Measurements from ENCODE around the gene PCBP2. TPM values are rescaled to one million over a fixed set of nuclear protein-coding genes. Genes with fewer than 3 reads are reported as not detected.
"Not testable (repeated sequence)": the region's sequence is repeated elsewhere in the genome, so short reads cannot be mapped to it uniquely, and the experiment has no call there.

PCBP2 gene
- 100 to 1,000 TPM; 330 to 344 TPM for polyA plus RNA-seq

- whole genome bisulfite sequencing, 2 donors = 0% methylated on average over 24 to 31 of the region's 32 CpGs
- H3K27ac ChIP-seq (ENCODE audit: low read depth in 2 of 2, low read length in 1 of 2) = peak within 1 kb of the TSS; percentile 97 to 99
- H3K36me3 ChIP-seq (ENCODE audit: control insufficient read depth in 2 of 2, insufficient read depth in 2 of 2, low read length in 1 of 2) = peaks cover 2 to 13% of the 10 kb centered on the region in 2 donors
Measured at GRCh38 chr12:53451661-53452158, at the start of gene PCBP2. Gene PCBP2 (plus strand): TSS chr12:53452102. CDS start chr12:53454801, 2,699 bp downstream.

GRCh38 chr12:53402351-53402750 lies 49.6 kb upstream of the PCBP2 start:
- not testable (repeated sequence) for H3K9me3 ChIP-seq (ENCODE audit: control insufficient read depth in 2 of 2, insufficient read depth in 1 of 2, low read depth in 1 of 2, low read length in 1 of 2); H3K4me3 ChIP-seq (ENCODE audit: low read depth in 1 of 2, low read length in 2 of 2); H3K36me3 ChIP-seq (ENCODE audit: control insufficient read depth in 2 of 2, insufficient read depth in 2 of 2, low read length in 1 of 2); H3K27me3 ChIP-seq (ENCODE audit: control insufficient read depth in 1 of 2, insufficient read depth in 2 of 2, low read length in 2 of 2); H3K27ac ChIP-seq (ENCODE audit: low read depth in 2 of 2, low read length in 1 of 2); H3K4me1 ChIP-seq (ENCODE audit: control insufficient read depth in 2 of 2, insufficient read depth in 2 of 2, low read length in 1 of 2)
- WGBS, 2 donors = 94 to 96% methylated on average over 16 of the region's 16 CpGs

More at GRCh38 chr12:53451661-53452158, at the start of gene PCBP2:
- Histone ChIP-seq H3K9me3 (ENCODE audit: control insufficient read depth in 2 of 2, insufficient read depth in 1 of 2, low read depth in 1 of 2, low read length in 1 of 2) (no peaks in the 10 kb centered on the region), H3K4me3 (ENCODE audit: low read depth in 1 of 2, low read length in 2 of 2) (peak within 1 kb of the TSS; percentile 81 to 85), H3K4me1 (ENCODE audit: control insufficient read depth in 2 of 2, insufficient read depth in 2 of 2, low read length in 1 of 2) (peaks cover 0 to 3% of the 10 kb centered on the region in 2 donors), H3K27me3 (ENCODE audit: control insufficient read depth in 1 of 2, insufficient read depth in 2 of 2, low read length in 2 of 2) (no peaks in the 10 kb centered on the region)

DNA sequence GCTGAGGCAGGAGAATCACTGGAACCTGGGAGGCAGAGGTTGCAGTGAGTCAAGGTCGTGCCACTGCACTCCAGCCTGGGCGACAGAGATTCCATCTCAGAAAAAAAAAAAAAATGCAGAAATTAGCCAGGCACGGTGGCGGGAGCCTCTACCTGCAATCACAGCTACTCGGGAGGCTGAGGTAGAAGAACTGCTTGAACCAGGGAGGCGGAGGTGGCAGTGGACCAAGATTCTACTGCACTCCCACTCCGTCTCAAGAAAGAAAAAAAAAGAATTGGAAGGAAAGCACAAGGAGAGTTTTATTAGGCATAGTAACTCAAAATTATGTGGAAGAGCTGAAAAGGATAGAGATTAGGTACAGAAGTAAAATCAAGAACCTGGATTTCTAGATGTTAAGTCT lies 49.0 kb upstream of the PCBP2 start:
- WGBS, 2 donors = 81 to 82% methylated on average over 7 of the region's 7 CpGs
- Histone ChIP-seq H3K27me3 (ENCODE audit: control insufficient read depth in 1 of 2, insufficient read depth in 2 of 2, low read length in 2 of 2) (no peaks in the 10 kb centered on the region), H3K4me3 (ENCODE audit: low read depth in 1 of 2, low read length in 2 of 2) (no peak overlapping the region), H3K27ac (ENCODE audit: low read depth in 2 of 2, low read length in 1 of 2) (no peak overlapping the region), H3K4me1 (ENCODE audit: control insufficient read depth in 2 of 2, insufficient read depth in 2 of 2, low read length in 1 of 2) (no peaks in the 10 kb centered on the region), H3K36me3 (ENCODE audit: control insufficient read depth in 2 of 2, insufficient read depth in 2 of 2, low read length in 1 of 2) (no peaks in the 10 kb centered on the region), H3K9me3 (ENCODE audit: control insufficient read depth in 2 of 2, insufficient read depth in 1 of 2, low read depth in 1 of 2, low read length in 1 of 2) (no peaks in the 10 kb centered on the region)

DNA sequence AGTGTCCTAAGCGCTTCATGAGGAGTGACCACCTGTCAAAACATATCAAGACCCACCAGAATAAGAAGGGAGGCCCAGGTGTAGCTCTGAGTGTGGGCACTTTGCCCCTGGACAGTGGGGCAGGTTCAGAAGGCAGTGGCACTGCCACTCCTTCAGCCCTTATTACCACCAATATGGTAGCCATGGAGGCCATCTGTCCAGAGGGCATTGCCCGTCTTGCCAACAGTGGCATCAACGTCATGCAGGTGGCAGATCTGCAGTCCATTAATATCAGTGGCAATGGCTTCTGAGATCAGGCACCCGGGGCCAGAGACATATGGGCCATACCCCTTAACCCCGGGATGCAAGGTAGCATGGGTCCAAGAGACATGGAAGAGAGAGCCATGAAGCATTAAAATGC lies 41.0 kb upstream of the PCBP2 start:
- no peaks in the 10 kb centered on the region for H3K4me1 ChIP-seq (ENCODE audit: control insufficient read depth in 2 of 2, insufficient read depth in 2 of 2, low read length in 1 of 2)
- H3K27ac ChIP-seq (ENCODE audit: low read depth in 2 of 2, low read length in 1 of 2) = no peak overlapping the region
- WGBS, 2 donors = 96% methylated on average over 5 of the region's 5 CpGs
- no peak overlapping the region for H3K4me3 ChIP-seq (ENCODE audit: low read depth in 1 of 2, low read length in 2 of 2)
- H3K9me3 ChIP-seq (ENCODE audit: control insufficient read depth in 2 of 2, insufficient read depth in 1 of 2, low read depth in 1 of 2, low read length in 1 of 2) = no peaks in the 10 kb centered on the region
- H3K27me3 ChIP-seq (ENCODE audit: control insufficient read depth in 1 of 2, insufficient read depth in 2 of 2, low read length in 2 of 2) = no peaks in the 10 kb centered on the region
- H3K36me3 ChIP-seq (ENCODE audit: control insufficient read depth in 2 of 2, insufficient read depth in 2 of 2, low read length in 1 of 2) = peaks cover 9 to 19% of the 10 kb centered on the region in 2 donors

DNA sequence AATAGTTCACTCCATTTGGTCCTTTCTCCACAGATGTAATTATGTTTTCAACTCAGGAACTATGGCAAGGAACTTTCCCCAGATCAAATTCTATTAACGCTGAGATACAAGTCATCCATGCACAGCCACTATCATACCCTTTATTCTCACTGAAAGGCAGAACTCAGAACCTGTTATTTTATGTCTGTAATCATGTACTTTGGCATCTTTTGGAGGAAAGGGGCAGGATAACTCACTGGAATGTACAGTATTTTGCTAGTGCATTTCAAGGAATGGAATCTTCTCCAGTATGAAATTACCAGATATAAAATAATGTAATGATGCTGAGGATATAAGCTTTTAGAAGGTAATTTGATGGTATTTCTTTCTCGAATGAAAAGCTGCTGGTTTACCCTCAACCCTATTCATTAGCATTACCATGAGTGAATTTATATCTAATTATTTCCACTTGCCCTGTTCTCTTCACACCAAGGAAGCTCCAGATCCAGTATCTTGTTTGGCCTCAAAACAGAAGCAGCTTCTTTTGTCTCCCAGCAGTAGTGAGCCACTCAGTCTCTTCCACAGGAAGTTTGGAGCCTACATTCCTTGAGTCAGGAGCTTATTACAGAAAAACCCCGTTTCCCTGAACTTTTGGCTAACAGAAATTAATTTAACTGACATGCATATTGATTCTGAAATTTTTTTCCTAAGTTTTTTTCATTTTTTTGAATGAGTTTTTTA lies 38.3 kb upstream of the PCBP2 start:
- WGBS, 2 donors = 69 to 71% methylated on average over 3 of the region's 3 CpGs
- Histone ChIP-seq H3K27ac (ENCODE audit: low read depth in 2 of 2, low read length in 1 of 2) (no peak overlapping the region), H3K4me1 (ENCODE audit: control insufficient read depth in 2 of 2, insufficient read depth in 2 of 2, low read length in 1 of 2) (no peaks in the 10 kb centered on the region), H3K27me3 (ENCODE audit: control insufficient read depth in 1 of 2, insufficient read depth in 2 of 2, low read length in 2 of 2) (no peaks in the 10 kb centered on the region), H3K4me3 (ENCODE audit: low read depth in 1 of 2, low read length in 2 of 2) (no peak overlapping the region), H3K36me3 (ENCODE audit: control insufficient read depth in 2 of 2, insufficient read depth in 2 of 2, low read length in 1 of 2) (peaks cover 9 to 19% of the 10 kb centered on the region in 2 donors), H3K9me3 (ENCODE audit: control insufficient read depth in 2 of 2, insufficient read depth in 1 of 2, low read depth in 1 of 2, low read length in 1 of 2) (no peaks in the 10 kb centered on the region)

DNA sequence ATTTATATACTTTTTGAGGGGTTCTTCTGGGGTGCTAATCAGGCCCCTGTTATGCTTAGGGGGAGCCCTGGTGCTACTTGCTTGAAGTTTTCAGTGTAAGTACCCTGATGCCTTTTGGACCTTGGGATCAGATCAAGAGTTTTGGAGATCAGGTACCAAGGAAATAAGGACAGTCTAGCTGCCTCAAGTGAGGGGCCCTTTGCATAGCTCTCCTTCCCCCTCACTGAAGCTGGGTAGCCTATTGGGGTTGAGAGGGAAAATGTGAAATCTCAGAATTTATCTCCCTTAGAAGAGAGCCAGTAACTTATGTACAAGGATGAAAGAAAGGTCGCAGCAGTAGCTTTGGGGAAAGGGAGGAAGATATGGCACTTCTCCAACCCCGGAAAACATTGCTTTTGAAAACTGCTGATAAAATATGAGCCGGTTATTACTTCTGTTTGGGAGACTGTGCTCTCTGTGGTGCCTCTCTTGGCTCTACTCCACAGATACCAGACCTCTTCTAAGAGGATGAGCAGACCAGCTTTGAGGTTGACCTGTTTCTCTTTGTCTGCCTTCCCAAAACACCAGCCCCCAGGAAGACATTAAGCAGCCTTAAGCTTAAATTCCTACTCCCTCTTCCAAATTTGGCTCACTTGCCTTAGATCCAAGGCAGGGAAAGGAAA lies 37.0 kb upstream of the PCBP2 start:
- Histone ChIP-seq H3K9me3 (ENCODE audit: control insufficient read depth in 2 of 2, insufficient read depth in 1 of 2, low read depth in 1 of 2, low read length in 1 of 2) (no peaks in the 10 kb centered on the region), H3K4me3 (ENCODE audit: low read depth in 1 of 2, low read length in 2 of 2) (no peak overlapping the region), H3K27ac (ENCODE audit: low read depth in 2 of 2, low read length in 1 of 2) (peak overlapping the region in 1 of 2 donors; percentile 4), H3K4me1 (ENCODE audit: control insufficient read depth in 2 of 2, insufficient read depth in 2 of 2, low read length in 1 of 2) (no peaks in the 10 kb centered on the region), H3K27me3 (ENCODE audit: control insufficient read depth in 1 of 2, insufficient read depth in 2 of 2, low read length in 2 of 2) (no peaks in the 10 kb centered on the region), H3K36me3 (ENCODE audit: control insufficient read depth in 2 of 2, insufficient read depth in 2 of 2, low read length in 1 of 2) (peaks cover 9 to 15% of the 10 kb centered on the region in 2 donors)
- WGBS, 2 donors = 37 to 43% methylated on average over 3 of the region's 3 CpGs

DNA sequence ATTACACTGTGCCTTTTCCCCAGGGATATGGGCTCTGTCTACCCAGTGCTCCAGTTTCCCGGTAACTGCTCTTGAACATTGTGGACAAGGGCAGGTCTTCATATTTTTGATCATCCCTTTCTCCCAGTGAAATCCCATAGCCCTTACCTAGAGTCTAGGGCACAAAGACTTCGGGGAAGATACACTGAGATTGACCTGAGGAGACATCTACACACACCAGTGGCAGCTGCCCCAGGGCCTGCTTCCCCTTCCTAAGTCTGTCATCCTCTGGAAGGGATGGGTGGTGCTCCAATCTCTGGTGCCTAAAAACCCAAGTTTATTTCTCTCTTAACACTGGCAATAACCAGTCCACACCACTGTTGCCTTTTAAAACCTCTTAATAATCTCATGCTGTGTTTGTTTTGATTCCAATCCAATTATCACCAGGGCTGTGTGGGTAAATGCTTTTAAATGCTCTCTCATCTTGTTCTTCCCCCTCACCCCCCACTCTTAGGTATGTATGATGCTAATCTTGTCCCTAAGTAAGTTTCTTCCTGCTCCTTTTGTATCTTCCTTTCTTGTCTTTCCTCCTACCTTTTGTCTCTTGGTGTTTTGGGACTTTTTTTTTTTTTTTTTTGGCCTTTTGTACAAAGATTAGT lies 36.0 kb upstream of the PCBP2 start:
- not testable (repeated sequence) for H3K4me3 ChIP-seq (ENCODE audit: low read depth in 1 of 2, low read length in 2 of 2); H3K9me3 ChIP-seq (ENCODE audit: control insufficient read depth in 2 of 2, insufficient read depth in 1 of 2, low read depth in 1 of 2, low read length in 1 of 2); H3K27me3 ChIP-seq (ENCODE audit: control insufficient read depth in 1 of 2, insufficient read depth in 2 of 2, low read length in 2 of 2); H3K27ac ChIP-seq (ENCODE audit: low read depth in 2 of 2, low read length in 1 of 2); H3K4me1 ChIP-seq (ENCODE audit: control insufficient read depth in 2 of 2, insufficient read depth in 2 of 2, low read length in 1 of 2)
- H3K36me3 ChIP-seq (ENCODE audit: control insufficient read depth in 2 of 2, insufficient read depth in 2 of 2, low read length in 1 of 2) = peaks cover 7 to 12% of the 10 kb centered on the region in 2 donors
- 63 to 78% methylated on average over 2 of the region's 2 CpGs for WGBS, 2 donors

DNA sequence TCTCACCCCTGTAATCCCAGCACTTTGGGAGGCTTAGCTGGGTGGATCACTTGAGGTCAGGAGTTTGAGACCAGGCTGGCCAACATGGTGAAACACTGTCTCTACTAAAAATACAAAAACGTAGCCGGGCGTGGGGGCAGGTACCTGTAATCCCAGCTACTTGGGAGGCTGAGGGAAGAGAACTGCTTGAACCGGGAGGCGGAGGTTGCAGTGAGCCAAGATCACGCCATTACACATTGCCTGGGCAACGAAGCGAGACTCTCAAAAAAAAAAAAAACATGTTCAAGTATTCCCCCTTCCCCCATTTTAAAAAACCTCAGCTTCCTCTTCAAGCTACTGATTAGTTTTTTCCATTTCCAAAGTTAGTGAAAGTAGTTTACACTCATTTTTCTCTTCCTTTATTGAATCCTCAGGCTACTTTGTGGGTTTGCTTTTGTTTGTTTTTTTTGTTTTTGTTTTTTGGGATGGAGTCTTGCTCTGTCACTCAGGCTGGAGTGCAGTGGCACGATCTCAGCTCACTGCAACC lies 34.5 kb upstream of the PCBP2 start:
- WGBS, 2 donors = 70 to 75% methylated on average over 9 of the region's 9 CpGs
- not testable (repeated sequence) for H3K4me1 ChIP-seq (ENCODE audit: control insufficient read depth in 2 of 2, insufficient read depth in 2 of 2, low read length in 1 of 2); H3K4me3 ChIP-seq (ENCODE audit: low read depth in 1 of 2, low read length in 2 of 2)

DNA sequence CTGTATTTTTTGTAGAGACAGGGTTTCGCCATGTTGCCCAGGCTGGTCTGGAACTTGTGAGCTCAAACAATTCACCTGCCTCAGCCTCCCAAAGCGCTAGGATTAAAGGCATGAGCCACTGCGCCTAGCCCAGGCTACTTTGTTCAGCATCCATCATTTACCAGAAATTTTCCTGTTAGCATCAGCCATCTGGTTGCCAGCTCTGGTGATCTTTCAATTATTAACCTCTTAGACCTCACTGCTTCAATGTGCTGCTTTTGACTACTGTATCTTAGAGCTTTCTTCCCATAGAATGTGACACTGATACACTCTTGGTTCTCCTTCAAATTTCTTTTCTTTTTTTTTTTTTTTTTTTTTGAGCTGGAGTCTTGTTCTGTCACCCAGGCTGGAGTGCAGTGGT lies 33.7 kb upstream of the PCBP2 start:
- Histone ChIP-seq H3K36me3 (ENCODE audit: control insufficient read depth in 2 of 2, insufficient read depth in 2 of 2, low read length in 1 of 2) (peaks cover 2 to 3% of the 10 kb centered on the region in 2 donors), H3K27ac (ENCODE audit: low read depth in 2 of 2, low read length in 1 of 2) (no peak overlapping the region), H3K27me3 (ENCODE audit: control insufficient read depth in 1 of 2, insufficient read depth in 2 of 2, low read length in 2 of 2) (no peaks in the 10 kb centered on the region), H3K4me3 (ENCODE audit: low read depth in 1 of 2, low read length in 2 of 2) (no peak overlapping the region), H3K4me1 (ENCODE audit: control insufficient read depth in 2 of 2, insufficient read depth in 2 of 2, low read length in 1 of 2) (no peaks in the 10 kb centered on the region), H3K9me3 (ENCODE audit: control insufficient read depth in 2 of 2, insufficient read depth in 1 of 2, low read depth in 1 of 2, low read length in 1 of 2) (no peaks in the 10 kb centered on the region)
- 73 to 85% methylated on average over 3 of the region's 3 CpGs for WGBS, 2 donors

More for the DNA sequence above, 34.5 kb upstream of the PCBP2 start:
- not testable (repeated sequence) for H3K27ac ChIP-seq (ENCODE audit: low read depth in 2 of 2, low read length in 1 of 2); H3K36me3 ChIP-seq (ENCODE audit: control insufficient read depth in 2 of 2, insufficient read depth in 2 of 2, low read length in 1 of 2); H3K9me3 ChIP-seq (ENCODE audit: control insufficient read depth in 2 of 2, insufficient read depth in 1 of 2, low read depth in 1 of 2, low read length in 1 of 2); H3K27me3 ChIP-seq (ENCODE audit: control insufficient read depth in 1 of 2, insufficient read depth in 2 of 2, low read length in 2 of 2)
